Hepatic stellate cell (primary cell): ENCODE results near the gene CFAP161.

Experiments used
- DNase-seq: peaks from one replicate; pipeline ENCODE4 v3.0.0; 2011; ENCODE audit warnings: low spot score

CFAP161 gene

DNA sequence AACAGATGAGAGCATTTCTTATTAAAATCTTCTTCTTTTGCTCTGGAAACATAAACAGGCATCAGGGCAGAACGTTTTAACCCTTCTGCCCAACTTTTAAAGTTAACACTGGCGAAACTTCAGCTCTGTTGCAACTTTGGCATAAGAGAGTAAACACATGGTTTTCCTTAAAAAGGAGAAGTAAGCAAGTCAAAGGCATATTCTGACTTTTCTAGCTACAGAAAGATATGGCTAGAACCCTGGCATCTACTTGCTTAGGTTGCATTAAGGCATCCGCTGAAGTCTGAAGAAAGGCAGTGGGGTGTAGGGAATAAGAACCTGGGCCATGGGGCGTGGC is 49.3 kb downstream of the CFAP161 start:
- no peak for DNase-seq

DNA sequence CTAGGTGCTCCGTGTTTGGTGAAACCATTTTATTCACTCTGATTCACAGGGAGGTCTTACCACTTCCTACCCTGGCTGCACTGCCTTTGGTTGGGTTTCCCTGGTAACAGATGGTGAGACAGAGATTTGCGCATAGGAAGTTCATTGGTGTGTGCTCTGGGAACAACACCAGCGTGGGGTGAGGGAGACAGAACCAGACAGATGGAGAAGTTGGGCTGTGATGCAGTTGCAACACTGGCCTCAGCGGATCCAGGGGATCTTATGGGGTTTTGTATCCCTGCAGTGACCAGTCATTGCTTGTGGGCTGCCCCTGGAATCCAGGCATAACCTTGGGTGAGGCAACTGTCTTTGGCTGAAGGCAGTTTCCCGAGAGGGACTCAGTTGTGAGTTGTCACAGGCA is 50.1 kb downstream of the CFAP161 start:
- DNase-seq, result no peak

GRCh38 chr15:81185631-81186295 is 51.7 kb downstream of the CFAP161 start:
- DNase-seq, result no peak

GRCh38 chr15:81188354-81188753 is 54.3 kb downstream of the CFAP161 start:
- no peak for DNase-seq

GRCh38 chr15:81189583-81190283 is 55.7 kb downstream of the CFAP161 start:
- DNase-seq, result peak; percentile 69

DNA sequence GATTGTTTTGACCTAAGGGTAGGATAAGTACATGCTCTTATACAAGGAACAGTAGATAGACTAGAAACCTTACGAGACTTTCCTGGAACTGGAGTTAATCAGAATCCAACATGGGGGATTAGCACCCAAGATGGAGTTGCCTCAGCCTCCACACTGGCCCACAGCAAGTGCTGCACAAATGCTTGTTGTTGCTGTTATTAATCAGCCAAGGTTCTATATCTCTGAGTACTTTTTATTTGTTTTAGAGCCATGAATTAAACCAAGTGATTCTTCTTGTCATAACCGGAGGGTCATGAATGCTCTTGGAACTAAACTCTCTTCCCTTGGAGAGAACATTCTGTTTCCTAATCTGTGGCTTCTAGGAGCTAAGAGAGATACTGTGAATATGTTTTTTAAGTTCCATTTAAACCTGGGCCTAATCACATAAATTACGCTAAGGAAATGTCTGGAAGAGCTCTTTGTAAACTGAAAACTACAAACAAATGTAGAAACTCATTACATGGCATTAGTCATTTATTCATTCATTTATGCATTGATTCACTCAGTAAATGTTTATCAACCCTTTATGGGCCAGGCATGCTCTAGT is 56.9 kb downstream of the CFAP161 start:
- DNase-seq, result no peak

GRCh38 chr15:81191701-81192100 is 57.6 kb downstream of the CFAP161 start:
- no peak for DNase-seq

- no peak for DNase-seq
These were observed 60.7 kb downstream of the CFAP161 start for GRCh38 chr15:81194723-81195122.

GRCh38 chr15:81195339-81195864 is 61.3 kb downstream of the CFAP161 start:
- no peak for DNase-seq

DNA sequence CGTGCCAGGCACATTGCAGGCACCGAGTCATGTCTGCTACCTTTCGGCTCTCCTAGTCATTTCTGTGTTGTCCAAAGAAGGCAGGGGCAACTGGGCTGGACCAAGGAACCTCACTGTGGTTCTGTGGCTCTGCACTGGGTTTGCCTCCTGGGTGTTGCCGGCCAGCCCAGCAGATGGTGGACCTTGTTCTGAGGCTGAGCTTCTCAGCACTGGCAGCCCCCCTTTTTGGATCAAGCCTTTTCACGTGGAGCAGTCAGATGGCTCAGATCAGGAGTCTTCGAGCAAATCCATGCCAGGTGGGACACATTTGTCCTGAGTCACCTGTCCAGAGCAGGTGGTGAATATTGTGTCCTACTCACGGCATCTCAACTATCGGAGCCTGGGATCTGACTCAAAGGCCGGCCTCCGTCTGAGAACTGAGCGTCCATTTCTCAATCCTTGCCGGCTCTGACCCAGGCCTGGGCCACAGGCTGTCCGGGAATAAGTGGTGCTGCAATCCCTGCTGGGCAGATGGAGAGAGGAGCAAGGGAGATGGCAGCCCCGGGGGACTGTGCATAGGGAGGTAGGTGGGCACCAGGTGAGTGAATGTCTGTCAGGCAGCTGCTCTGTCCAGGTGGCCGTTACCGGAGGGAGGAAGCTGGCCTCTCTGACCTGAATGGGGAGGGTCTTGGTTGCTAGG is 62.6 kb downstream of the CFAP161 start, which contains the start of gene IL16:
Gene IL16, plus strand, starts transcription at position 304 of the 679 bp plus-strand sequence. CDS start 28,521 bp downstream, outside the sequence.
- DNase-seq, result no peak

- no peak for DNase-seq
These were observed 63.2 kb downstream of the CFAP161 start for GRCh38 chr15:81197255-81197630.

DNA sequence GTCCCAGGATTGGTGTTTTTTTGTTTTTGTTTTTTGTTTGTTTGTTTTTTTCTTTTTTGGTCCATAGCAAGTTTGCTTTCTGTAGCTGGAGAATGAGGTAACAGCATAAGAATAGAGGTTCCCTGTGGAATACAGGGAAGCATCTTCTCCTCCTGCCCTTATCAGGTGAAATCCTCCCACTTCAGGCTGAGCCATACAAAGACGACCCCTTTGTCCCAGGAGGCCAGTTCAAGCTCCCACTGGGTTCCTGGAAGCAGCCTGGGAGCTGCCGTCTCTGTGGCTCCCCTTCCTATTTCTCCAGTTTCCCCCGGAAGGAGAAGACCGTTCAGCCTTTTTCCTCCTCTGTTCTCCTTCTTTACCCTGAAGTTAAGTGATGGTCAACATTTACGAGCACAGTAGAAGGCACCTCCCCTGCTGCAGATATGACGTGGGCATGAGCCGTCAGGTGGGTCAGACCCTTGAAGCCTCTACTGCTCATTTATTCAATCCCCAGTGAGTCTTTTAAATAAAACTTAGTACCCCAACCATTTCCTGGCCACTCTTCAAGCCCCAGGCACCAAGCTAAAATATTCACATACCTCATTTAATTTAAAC is 63.7 kb downstream of the CFAP161 start:
- DNase-seq, result no peak
